IMR-90 (cell line): ENCODE results near the gene HDDC3. TPM values are rescaled to one million over a fixed set of nuclear protein-coding genes. Genes with fewer than 3 reads are reported as not detected.

Source experiments
- ATAC-seq: fragments of 200-7000 bp; cut with Tn5 transposase; 2 replicates; pipeline ENCODE4 v1.9.1; 2020; ENCODE audit warnings: low read depth, mild to moderate bottlenecking, moderate library complexity
- BruUV-seq: library from RNA; stranded (reverse); fragments of 400-500 nt; replicated peaks from 2 replicates; lab custom pipeline; 2021; lab: Mats Ljungman, UMichigan
- CTCF ChIA-PET: fragments of 300-600 bp; formaldehyde crosslinking; extraction: SDS; loops from one replicate; lab custom pipeline; 2021; ENCODE audit warnings: antibody characterized with exemption; lab: Yijun Ruan, JAX
- POLR2A ChIA-PET: fragments of 300-600 bp; sonication (Branson Sonifier 250); formaldehyde crosslinking; loops from one replicate; lab custom pipeline; 2022; ENCODE audit warnings: antibody characterized with exemption; ENCODE audit not compliant: unreplicated experiment; lab: Charles Lee
- DNase-seq: peaks from one replicate; pipeline ENCODE4 v3.0.0; 2013
- H2AFZ ChIP-seq: replicated peaks from 2 replicates; pipeline ENCODE3; 2013; ENCODE audit warnings: low read length, mild to moderate bottlenecking; ENCODE audit not compliant: poor library complexity
- H2AK5ac ChIP-seq: 2 replicates; pipeline ENCODE4 v1.6.1; 2013; ENCODE audit warnings: low read depth, low read length, inconsistent platforms
- H2AK9ac ChIP-seq: replicated peaks from 2 replicates; pipeline ENCODE3; 2013; ENCODE audit warnings: mild to moderate bottlenecking, low read depth, low read length, moderate library complexity; ENCODE audit not compliant: poor library complexity
- H2BK120ac ChIP-seq: 2 replicates; pipeline ENCODE4 v1.6.1; 2013; ENCODE audit warnings: low read depth, low read length, inconsistent platforms
- H2BK15ac ChIP-seq: 3 replicates; pipeline ENCODE4 v1.6.1; 2013; ENCODE audit warnings: low read depth, low read length, inconsistent platforms
- H2BK20ac ChIP-seq: 2 replicates; pipeline ENCODE4 v1.6.1; 2013; ENCODE audit warnings: low read depth, mild to moderate bottlenecking, inconsistent platforms, low read length, moderate library complexity
- H2BK5ac ChIP-seq: 2 replicates; pipeline ENCODE4 v1.6.1; 2013; ENCODE audit warnings: mild to moderate bottlenecking, low read depth, low read length, inconsistent platforms; ENCODE audit not compliant: poor library complexity, severe bottlenecking
- H3K14ac ChIP-seq: replicated peaks from 2 replicates; pipeline ENCODE4 v1.6.1; 2013; ENCODE audit warnings: low read depth, low read length, inconsistent platforms
- H3K18ac ChIP-seq: 2 replicates; pipeline ENCODE4 v1.6.1; 2013; ENCODE audit warnings: low read depth, low read length, control low read depth
- H3K23ac ChIP-seq: 2 replicates; pipeline ENCODE4 v1.6.1; 2013; ENCODE audit warnings: low read depth, low read length, inconsistent platforms
- H3K27ac ChIP-seq: 2 replicates; pipeline ENCODE4 v1.5.1; 2013; ENCODE audit warnings: mild to moderate bottlenecking, control low read depth, low read length; ENCODE audit not compliant: insufficient read depth
- H3K27me3 ChIP-seq: 2 replicates; pipeline ENCODE4 v1.6.1; 2013; ENCODE audit warnings: low read length; ENCODE audit not compliant: control insufficient read depth, insufficient read depth
- H3K36me3 ChIP-seq: 2 replicates; pipeline ENCODE4 v1.6.1; 2013; ENCODE audit warnings: low read length, mixed read lengths; ENCODE audit not compliant: control insufficient read depth, insufficient read depth
- H3K4ac ChIP-seq: 2 replicates; pipeline ENCODE4 v1.6.1; 2013; ENCODE audit warnings: low read depth, low read length, inconsistent platforms
- H3K4me1 ChIP-seq: 2 replicates; pipeline ENCODE4 v1.6.1; 2013; ENCODE audit warnings: low read length, mixed read lengths; ENCODE audit not compliant: control insufficient read depth, insufficient read depth
- H3K4me2 ChIP-seq: 2 replicates; pipeline ENCODE4 v1.6.1; 2013; ENCODE audit warnings: low read depth, mild to moderate bottlenecking, control low read depth, low read length, moderate library complexity
- H3K4me3 ChIP-seq: 2 replicates; pipeline ENCODE4 v1.5.1; 2013; ENCODE audit warnings: low read depth, mild to moderate bottlenecking, control low read depth, low read length, moderate library complexity; ENCODE audit not compliant: insufficient read depth
- H3K56ac ChIP-seq: 2 replicates; pipeline ENCODE4 v1.6.1; 2013; ENCODE audit warnings: low read length, inconsistent platforms; ENCODE audit not compliant: insufficient read depth; ENCODE audit errors: extremely low read depth
- H3K79me1 ChIP-seq, 2 experiments: 2 replicates each; pipeline ENCODE4 v1.6.1; 2013; ENCODE audit warnings: low read length in 2 of 2, inconsistent platforms in 1 of 2, low read depth in 1 of 2
- H3K9ac ChIP-seq: 2 replicates; pipeline ENCODE4 v1.6.1; 2013; ENCODE audit warnings: low read depth, low read length, control low read depth
- H3K9me1 ChIP-seq: 2 replicates; pipeline ENCODE4 v1.6.1; 2013; ENCODE audit warnings: low read length, inconsistent platforms; ENCODE audit not compliant: insufficient read depth
- H3K9me3 ChIP-seq: 2 replicates; pipeline ENCODE4 v1.6.1; 2013; ENCODE audit warnings: low read length; ENCODE audit not compliant: control insufficient read depth, insufficient read depth
- H4K20me1 ChIP-seq: 2 replicates; pipeline ENCODE4 v1.6.1; 2013; ENCODE audit warnings: low read length, inconsistent platforms; ENCODE audit not compliant: insufficient read depth
- H4K5ac ChIP-seq: 2 replicates; pipeline ENCODE4 v1.6.1; 2013; ENCODE audit warnings: mild to moderate bottlenecking, low read depth, low read length, control low read depth
- H4K8ac ChIP-seq, 2 experiments: 2 replicates each; pipeline ENCODE4 v1.6.1; 2013; ENCODE audit warnings: low read depth in 2 of 2, low read length in 2 of 2, control low read depth in 1 of 2, inconsistent platforms in 1 of 2
- H4K91ac ChIP-seq: 2 replicates; pipeline ENCODE4 v1.6.1; 2013; ENCODE audit warnings: low read depth, low read length, inconsistent platforms; ENCODE audit not compliant: insufficient read depth
- BHLHE40 ChIP-seq: fragments of 150-350 bp; IDR thresholded peaks from 2 replicates; pipeline ENCODE4 v1.6.1; 2016; ENCODE audit warnings: mild to moderate bottlenecking, low read depth, low read length
- CHD1 ChIP-seq: IDR thresholded peaks from 2 replicates; pipeline ENCODE4 v1.6.1; 2012; ENCODE audit warnings: low read depth, low read length, improper control_type of control experiment
- MAZ ChIP-seq: IDR thresholded peaks from 2 replicates; pipeline ENCODE4 v1.6.1; 2012; ENCODE audit warnings: low read depth, mild to moderate bottlenecking, low read length, improper control_type of control experiment, moderate library complexity, borderline replicate concordance
- POLR2A ChIP-seq: IDR thresholded peaks from 2 replicates; pipeline ENCODE4 v1.6.1; 2012; ENCODE audit warnings: mild to moderate bottlenecking, low read depth, low read length
- RFX5 ChIP-seq: IDR thresholded peaks from 2 replicates; pipeline ENCODE4 v1.8.0; 2012; ENCODE audit warnings: low read depth, mild to moderate bottlenecking, low read length, moderate library complexity
- SMC3 ChIP-seq: fragments of 150-350 bp; IDR thresholded peaks from 2 replicates; pipeline ENCODE4 v1.6.1; 2016; ENCODE audit warnings: low read depth, mild to moderate bottlenecking, antibody characterized with exemption, low read length, moderate library complexity
- WGBS, 2 experiments: methylation state at CpG; one replicate each; pipeline versions ENCODE4 v1.1.5 to v1.1.7; 2013; ENCODE audit warnings: missing lambda C conversion rate in 2 of 2; ENCODE audit not compliant: insufficient read length in 1 of 2; ENCODE audit errors: extremely low coverage in 2 of 2; 5-methylcytosine and 5-hydroxymethylcytosine counted together
- dilution Hi-C: fragments of 300-500 bp; cut with HindIII; formaldehyde crosslinking; loops from one replicate; pipeline ENCODE4 v1.14.3; 2018; ENCODE audit warnings: low sequenced_read_pairs; ENCODE audit not compliant: unreplicated experiment
- in situ Hi-C: fragments of 300-500 bp; cut with MboI; formaldehyde crosslinking; loops from 3 replicates; pipeline ENCODE4 v1.14.3; 2019; ENCODE audit warnings: low sequenced_read_pairs, inconsistent platforms, mixed read lengths
- intact Hi-C: fragments of 100-400 bp; cut with micrococcal nuclease; formaldehyde crosslinking; loops from 2 replicates; pipeline ENCODE4 v1.10.0; 2022
- polyA plus RNA-seq, 3 experiments: library from polyadenylated mRNA; depleted of rRNA; stranded (reverse); fragments of >200 nt; gene quantifications; 2 replicates each; pipeline ENCODE4 v1.2.3, GENCODE V29; 2012; ENCODE audit warnings: low replicate concordance in 1 of 3
- total RNA-seq: library from RNA; depleted of rRNA; stranded (reverse); fragments of >200 nt; gene quantifications from 2 replicates; pipeline ENCODE4 v1.2.3, GENCODE V29; 2012

HDDC3 gene
- total and polyA plus RNA-seq, 2 of the 4 experiments (the other 2 are of a cell fraction) = 7.9 to 10.7 TPM

- Histone ChIP-seq H3K56ac (peak within 1 kb of the TSS; percentile 83), H3K18ac (no peak within 1 kb of the TSS; the same call in 1 of the 2 replicates), H3K36me3 (peaks cover 15% of the 10 kb centered on the region), H3K23ac (peak within 1 kb of the TSS; percentile 54), H2AK9ac (peak within 1 kb of the TSS; percentile 57), H3K4me2 (peak within 1 kb of the TSS; percentile 92), H3K79me1 (peaks cover 32 to 59% of the 10 kb centered on the region in 2 experiments), H3K4me3 (peak within 1 kb of the TSS; percentile 76), H2BK15ac (no peak within 1 kb of the TSS), H3K27ac (peak within 1 kb of the TSS; percentile 79), H3K4me1 (peaks cover 9% of the 10 kb centered on the region), H2BK20ac (no peak within 1 kb of the TSS), H2BK5ac (peak within 1 kb of the TSS; percentile 53), H3K4ac (peak within 1 kb of the TSS; percentile 81), H2AK5ac (peak within 1 kb of the TSS; percentile 83), H3K9me3 (no peaks in the 10 kb centered on the region), H4K5ac (peak within 1 kb of the TSS; percentile 16; the same call in 1 of the 2 replicates), H3K9me1 (peaks cover 13% of the 10 kb centered on the region), H2AFZ (peak within 1 kb of the TSS; percentile 96), H3K9ac (peak within 1 kb of the TSS; percentile 92), H4K8ac (peak within 1 kb of the TSS; percentile 51 to 75), H3K27me3 (no peaks in the 10 kb centered on the region), H3K14ac (peak within 1 kb of the TSS; percentile 96), H4K20me1 (peaks cover 6% of the 10 kb centered on the region; the same call in 1 of the 2 replicates), H4K91ac (peak within 1 kb of the TSS; percentile 32; the same call in 1 of the 2 replicates), H2BK120ac (peak within 1 kb of the TSS; percentile 68; the same call in 1 of the 2 replicates)
- no peak for TF ChIP-seq SMC3
- no peak for TF ChIP-seq CHD1
- 0 out of 2 replicates have a peak, but pooled peaks have one; percentile 62 for TF ChIP-seq POLR2A
- peak; percentile 81; the same call in 1 of the 2 replicates for TF ChIP-seq BHLHE40
- peak; percentile 60 for TF ChIP-seq MAZ
- TF ChIP-seq RFX5 = no peak
- ATAC-seq (peak; percentile 89), DNase-seq (peak; percentile 77)
- CTCF ChIA-PET = interaction anchor here (0.6 to 2.7 kb wide), 6 partner anchors 8 to 71 kb away, joined by 3 to 9 read pairs (median 6); no protein-coding TSS in a partner anchor
- in situ Hi-C loops (no loop called here), dilution Hi-C loops (no loop called here), intact Hi-C loops (loop anchor here (1.0 to 2.0 kb wide), 3 partner anchors 32 to 615 kb away; partner anchors contain the start of gene MAN2A2)
- no TSS peak for BruUV-seq
- WGBS, 2 experiments = 0% methylated on average over 10 of the region's 65 CpGs; no CpG with 5 or more reads in 1 of the 2 experiments
- POLR2A ChIA-PET = interaction anchor here (0.7 kb wide), 1 partner anchor 533 kb away, joined by 3 read pairs; no protein-coding TSS in a partner anchor
These were observed 2.8 kb upstream of the HDDC3 start, which contains the start of gene UNC45A for GRCh38 chr15:90934949-90935751. Gene UNC45A, plus strand, starts transcription at chr15:90935285. Its CDS starts 40 bp downstream, at chr15:90935325.
